ENCODE measurements around the gene MYORG.

- TF ChIP-seq POLR2A (IDR thresholded peaks at IDR 0.05) (no peak), CTCF (IDR thresholded peaks at IDR 0.05) (no peak), POLR2AphosphoS5 (IDR thresholded peaks at IDR 0.05) (no peak), EP300 (IDR thresholded peaks at IDR 0.05) (no peak)
Observed at GRCh38 chr9:34333836-34334235, 42.9 kb downstream of the MYORG start.
